K562 (cell line): ENCODE measurements around the gene UTS2R. TPM values are rescaled to one million over a fixed set of nuclear protein-coding genes. Genes with fewer than 3 reads are reported as not detected.

ENCODE experiments used
- HBP1 ChIP-seq: fragments of 450-650 bp; formaldehyde crosslinking; IDR thresholded peaks from 2 replicates; pipeline ENCODE4 v1.4.0; 2022; ENCODE audit warnings: missing genetic modification characterization
- JUN ChIP-seq, 2 experiments: sonication (generic) in 1 of 2; formaldehyde crosslinking in 1 of 2; IDR thresholded peaks; 2 replicates each; pipeline versions ENCODE4 v1.6.1 to v1.8.0; 2012 to 2022; ENCODE audit warnings: borderline replicate concordance in 2 of 2, mild to moderate bottlenecking in 2 of 2, improper control_type of control experiment in 1 of 2, low read depth in 1 of 2, low read length in 1 of 2, missing genetic modification reagents in 1 of 2
- MAX ChIP-seq: sonication (generic); formaldehyde crosslinking; IDR thresholded peaks from 2 replicates; pipeline ENCODE4 v1.9.0; 2022; ENCODE audit warnings: mild to moderate bottlenecking, missing genetic modification reagents
- MCM3 ChIP-seq: fragments of 450-650 bp; IDR thresholded peaks from 2 replicates; pipeline ENCODE4 v1.6.1; 2016
- MEF2D ChIP-seq: conservative IDR thresholded peaks from 2 replicates; pipeline ENCODE4 v1.6.1; 2016; ENCODE audit warnings: low read depth, missing genetic modification characterization, missing compliant biosample characterization
- MGA ChIP-seq: fragments of 450-650 bp; IDR thresholded peaks from 2 replicates; pipeline ENCODE4 v1.6.1; 2016; ENCODE audit warnings: mild to moderate bottlenecking, moderate library complexity
- NCOA4 ChIP-seq: fragments of 450-650 bp; IDR thresholded peaks from 2 replicates; pipeline ENCODE4 v1.6.1; 2018; ENCODE audit warnings: mild to moderate bottlenecking; ENCODE audit not compliant: partially characterized antibody
- RAD21 ChIP-seq, 2 experiments: fragments of 250-450 bp in 1 of 2; fragments of 450-650 bp in 1 of 2; sonication (Bioruptor Pico) in 1 of 2; formaldehyde crosslinking in 1 of 2; IDR thresholded peaks in 1 of 2; conservative IDR thresholded peaks in 1 of 2; 2 replicates each; pipeline versions ENCODE4 v1.4.0 to v1.8.0; 2020 to 2022; ENCODE audit warnings: mild to moderate bottlenecking in 2 of 2, moderate library complexity in 1 of 2
- RBM34 ChIP-seq: fragments of 200-400 bp; formaldehyde crosslinking; IDR thresholded peaks from 2 replicates; pipeline ENCODE4 v1.6.1; 2018; ENCODE audit warnings: low read length, borderline replicate concordance; ENCODE audit not compliant: insufficient read depth
- SIN3A ChIP-seq, 2 experiments: fragments of 150-350 bp in 1 of 2; IDR thresholded peaks; 2 replicates each; pipeline ENCODE4 v1.6.1; 2011 to 2016; ENCODE audit warnings: borderline replicate concordance in 2 of 2, low read depth in 2 of 2, low read length in 2 of 2, mild to moderate bottlenecking in 2 of 2, moderate library complexity in 2 of 2; ENCODE audit not compliant: control insufficient read depth in 1 of 2
- ZFP1 ChIP-seq: fragments of 450-650 bp; formaldehyde crosslinking; IDR thresholded peaks from 2 replicates; pipeline ENCODE4 v1.4.0; 2020; ENCODE audit warnings: mild to moderate bottlenecking, mixed read lengths
- polyA plus RNA-seq, 8 experiments: library from polyadenylated mRNA; depleted of rRNA in 4 of 8; stranded (reverse) in 5 of 8; unstranded in 3 of 8; fragments of >200 nt; fragmentation: Nextera tagmentation in 2 of 8; fragmentation: Illumina TruSeq in 1 of 8; extraction: Ambion mirVana in 2 of 8; extraction: Trizol in 1 of 8; gene quantifications; 2 replicates each; pipeline versions ENCODE4 v1.2.1 to v1.2.3, GENCODE V29; 2011 to 2014; ENCODE audit warnings: inconsistent platforms in 1 of 8, missing spikeins in 1 of 8
- total RNA-seq, 7 experiments: library from RNA; depleted of rRNA in 6 of 7; stranded (reverse); fragments of >200 nt in 6 of 7; fragmentation: Illumina TruSeq in 2 of 7; extraction: Trizol in 2 of 7; gene quantifications; 2 replicates each; pipeline versions ENCODE4 v1.2.1 to v1.2.3, GENCODE V29; 2011 to 2021; ENCODE audit warnings: low replicate concordance in 1 of 7

UTS2R gene
- total and polyA plus RNA-seq, 9 of the 15 experiments (the other 6 are each of a cell fraction or from before 2014, with no cell fraction given): 0.22 TPM; not detected in 8

GRCh38 chr17:82418001-82418986 is 46.7 kb downstream of the UTS2R start, which contains the start of the genes HEXD and OGFOD3 (continued):
- TF ChIP-seq MGA: peak; percentile 50; the same call in 1 of the 2 replicates
- no peak for TF ChIP-seq JUN (IDR thresholded peaks at IDR 0.05; ENCODE audit: borderline replicate concordance, low read depth, low read length)
- TF ChIP-seq JUN (CRISPR knock-in tag; IDR thresholded peaks at IDR 0.05; ENCODE audit: borderline replicate concordance): peak; percentile 57; the same call in 1 of the 2 replicates
- TF ChIP-seq ZFP1 (CRISPR knock-in tag): no peak
- no peak for TF ChIP-seq NCOA4
- TF ChIP-seq MEF2D (tag): no peak
- no peak for TF ChIP-seq HBP1
- 0 out of 2 replicates have a peak, but pooled peaks have one; percentile 58 for TF ChIP-seq RBM34
- 0 out of 4 replicates have a peak, but pooled peaks of 1 of the 2 experiments have one; percentile 2 for TF ChIP-seq RAD21 (CRISPR knock-in tag; conservative IDR thresholded peaks at IDR 0.05 in 1 of 2, IDR thresholded peaks at IDR 0.05 in 1 of 2)
- TF ChIP-seq MCM3: no peak
- TF ChIP-seq SIN3A (IDR thresholded peaks at IDR 0.05; ENCODE audit: borderline replicate concordance in 2 of 2, control insufficient read depth in 1 of 2, low read depth in 2 of 2, low read length in 2 of 2): peak; percentile 87 to 91
- TF ChIP-seq MAX: peak; percentile 71
